Osteoblast (primary cell): ENCODE results near the gene PROSER1. TPM values are rescaled to one million over a fixed set of nuclear protein-coding genes. Genes with fewer than 3 reads are reported as not detected.

ENCODE experiments used
- DNase-seq: peaks from one replicate; pipeline ENCODE4 v3.0.0; 2011; ENCODE audit warnings: low spot score, mixed read lengths; ENCODE audit not compliant: insufficient read length; ENCODE audit errors: missing footprints
- H2AFZ ChIP-seq: 2 replicates; pipeline ENCODE4 v1.6.0; 2011; ENCODE audit warnings: mild to moderate bottlenecking, low read length
- H3K27ac ChIP-seq: 2 replicates; pipeline ENCODE4 v1.5.1; 2011; ENCODE audit warnings: mild to moderate bottlenecking, low read depth, low read length, moderate library complexity
- H3K27me3 ChIP-seq: 2 replicates; pipeline ENCODE4 v1.6.0; 2012; ENCODE audit warnings: mild to moderate bottlenecking, control low read depth, inconsistent platforms, low read length, moderate library complexity; ENCODE audit not compliant: insufficient read depth
- H3K36me3 ChIP-seq: 2 replicates; pipeline ENCODE4 v1.5.1; 2011; ENCODE audit warnings: mild to moderate bottlenecking, low read length, control low read depth, moderate library complexity; ENCODE audit not compliant: insufficient read depth
- H3K4me1 ChIP-seq: 2 replicates; pipeline ENCODE4 v1.5.1; 2011; ENCODE audit warnings: mild to moderate bottlenecking, low read length, control low read depth, moderate library complexity; ENCODE audit not compliant: insufficient read depth
- H3K4me2 ChIP-seq: 2 replicates; pipeline ENCODE4 v1.6.0; 2011; ENCODE audit warnings: mild to moderate bottlenecking, low read length; ENCODE audit not compliant: insufficient read depth
- H3K4me3 ChIP-seq: fragments of 200-600 bp; sonication (generic); 3 replicates; pipeline ENCODE4 v1.5.1; 2012; ENCODE audit warnings: mild to moderate bottlenecking, low read length, inconsistent platforms; ENCODE audit not compliant: insufficient read depth
- H3K79me2 ChIP-seq: 2 replicates; pipeline ENCODE4 v1.6.0; 2012; ENCODE audit warnings: mild to moderate bottlenecking, low read length, control low read depth, inconsistent platforms; ENCODE audit not compliant: insufficient read depth
- H3K9me3 ChIP-seq: 2 replicates; pipeline ENCODE4 v1.5.1; 2011; ENCODE audit warnings: low read depth, low read length, control low read depth
- H4K20me1 ChIP-seq: 2 replicates; pipeline ENCODE4 v1.6.0; 2012; ENCODE audit warnings: mild to moderate bottlenecking, low read length, control low read depth; ENCODE audit not compliant: insufficient read depth
- CTCF ChIP-seq: IDR thresholded peaks from 2 replicates; pipeline ENCODE4 v1.5.1; 2011; ENCODE audit warnings: mild to moderate bottlenecking, low read depth, low read length, moderate library complexity; ENCODE audit errors: extremely low read depth
- total RNA-seq: library from RNA; depleted of rRNA; stranded (reverse); fragments of >200 nt; gene quantifications from 2 replicates; pipeline ENCODE4 v1.2.3, GENCODE V29; 2012

PROSER1 gene
- total RNA-seq, 1 donor, result 13.4 TPM

- DNase-seq, result peak; percentile 22
- peaks cover 55% of the 10 kb centered on the region for H3K79me2 ChIP-seq
Observed at GRCh38 chr13:39038569-39039030, 711 bp upstream of the PROSER1 start.

GRCh38 chr13:39037410-39037879, 444 bp downstream of the PROSER1 start:
- no peak for DNase-seq
- peak overlapping the region; percentile 97 for H3K4me2 ChIP-seq
- no peaks in the 10 kb centered on the region for H3K9me3 ChIP-seq
- peaks cover 11% of the 10 kb centered on the region for H4K20me1 ChIP-seq
- H3K36me3 ChIP-seq, result no peaks in the 10 kb centered on the region
- H3K4me1 ChIP-seq, result peaks cover 21% of the 10 kb centered on the region
- H3K4me3 ChIP-seq, result peak overlapping the region; percentile 90
- H3K27me3 ChIP-seq, result no peaks in the 10 kb centered on the region
- H3K79me2 ChIP-seq, result peaks cover 61% of the 10 kb centered on the region
- H2AFZ ChIP-seq, result peak overlapping the region; percentile 98
- peak overlapping the region; percentile 95 for H3K27ac ChIP-seq
- TF ChIP-seq CTCF, result no peak

More at GRCh38 chr13:39038569-39039030, 711 bp upstream of the PROSER1 start:
- Histone ChIP-seq H3K36me3 (no peaks in the 10 kb centered on the region), H3K4me2 (peak overlapping the region; percentile 85), H2AFZ (peak overlapping the region; percentile 98), H3K9me3 (no peaks in the 10 kb centered on the region), H3K4me3 (peak overlapping the region; percentile 90), H3K4me1 (peaks cover 21% of the 10 kb centered on the region), H3K27ac (peak overlapping the region; percentile 95), H4K20me1 (peaks cover 11% of the 10 kb centered on the region), H3K27me3 (no peaks in the 10 kb centered on the region)
- TF ChIP-seq CTCF, result no peak

- H3K79me2 ChIP-seq, result peaks cover 71% of the 10 kb centered on the region
- TF ChIP-seq CTCF, result no peak
- H3K27me3 ChIP-seq, result no peaks in the 10 kb centered on the region
- H3K9me3 ChIP-seq, result no peaks in the 10 kb centered on the region
- H2AFZ ChIP-seq, result no peak overlapping the region
- peaks cover 16% of the 10 kb centered on the region for H4K20me1 ChIP-seq
- peak overlapping the region; percentile 97 for H3K4me2 ChIP-seq
- DNase-seq, result no peak
- H3K27ac ChIP-seq, result peak overlapping the region; percentile 95
- H3K4me3 ChIP-seq, result peak overlapping the region; percentile 90
- H3K4me1 ChIP-seq, result peaks cover 21% of the 10 kb centered on the region
- H3K36me3 ChIP-seq, result no peaks in the 10 kb centered on the region
Observed at GRCh38 chr13:39036212-39036611, 1.7 kb downstream of the PROSER1 start.

DNA sequence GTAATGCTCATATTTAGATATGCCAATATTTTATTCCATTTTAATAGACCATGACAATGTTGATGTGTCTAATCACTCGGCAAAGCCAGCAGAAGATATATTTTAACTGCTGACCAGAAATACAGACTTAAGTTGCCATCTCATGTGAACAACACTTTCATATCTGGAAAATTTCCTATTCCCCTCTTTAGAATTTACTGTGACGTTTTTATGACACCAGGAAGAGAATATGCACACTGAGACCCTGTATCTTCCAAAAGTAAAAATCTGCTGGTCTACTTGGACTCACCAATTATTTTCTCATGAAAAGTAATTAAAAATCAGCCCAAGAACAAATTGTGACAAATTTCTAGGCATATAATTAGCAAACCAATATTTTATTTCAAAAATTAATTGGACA, 2.1 kb downstream of the PROSER1 start:
- DNase-seq, result no peak

More for the DNA sequence above, 2.1 kb downstream of the PROSER1 start:
- Histone ChIP-seq H3K4me1 (peaks cover 21% of the 10 kb centered on the region), H3K4me2 (peak overlapping the region; percentile 97), H2AFZ (no peak overlapping the region), H3K27ac (peak overlapping the region; percentile 95), H4K20me1 (peaks cover 16% of the 10 kb centered on the region), H3K27me3 (no peaks in the 10 kb centered on the region), H3K36me3 (no peaks in the 10 kb centered on the region), H3K9me3 (no peaks in the 10 kb centered on the region), H3K79me2 (peaks cover 72% of the 10 kb centered on the region), H3K4me3 (peak overlapping the region; percentile 90)
- TF ChIP-seq CTCF, result no peak
